ENCODE results near the gene ATXN7L2. TPM values are rescaled to one million over a fixed set of nuclear protein-coding genes. Genes with fewer than 3 reads are reported as not detected.

ATXN7L2 gene
- total RNA-seq, 1 experiment from 2014 or later: 17.3 TPM

DNA sequence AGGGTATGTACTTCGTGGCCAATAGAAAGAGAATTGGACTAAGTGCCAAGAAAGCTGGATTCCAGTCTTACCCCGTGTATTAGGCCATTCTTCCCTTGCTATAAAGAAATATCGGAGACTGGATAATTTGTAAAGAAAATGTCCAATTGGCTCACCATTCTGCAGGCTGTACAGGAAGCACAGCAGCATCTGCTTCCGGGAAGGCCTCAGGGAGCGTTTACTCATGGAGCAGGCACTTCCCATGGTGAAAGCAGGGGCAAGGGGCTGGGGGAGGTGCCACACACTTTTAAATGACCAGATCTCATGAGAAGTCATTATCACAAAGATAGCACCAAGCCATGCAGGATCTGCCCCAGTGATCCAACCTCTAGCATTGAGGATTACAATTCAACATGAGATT is 33.6 kb downstream of the ATXN7L2 start:
- no peaks in the 10 kb centered on the region for H3K9me3 Mint-ChIP-seq
- Histone ChIP-seq H3K9me3 (ENCODE audit: control insufficient read depth, low read depth, low read length) (no peaks in the 10 kb centered on the region), H3K27me3 (ENCODE audit: insufficient read depth, low read length) (no peaks in the 10 kb centered on the region), H2BK12ac (ENCODE audit: insufficient read length, low read depth, low read length) (no peak overlapping the region), H3K4me2 (ENCODE audit: insufficient read depth, insufficient read length, low read length) (no peak overlapping the region), H2AK5ac (ENCODE audit: insufficient read length, low read length) (no peak overlapping the region), H2BK15ac (ENCODE audit: low read depth, low read length) (no peak overlapping the region), H3K23ac (ENCODE audit: insufficient read length, low read depth, low read length) (no peak overlapping the region), H2AFZ (ENCODE audit: low read length) (no peak overlapping the region), H4K91ac (ENCODE audit: insufficient read length, low read depth, low read length) (no peak overlapping the region), H3K27ac (ENCODE audit: insufficient read length, low read depth, low read length) (no peak overlapping the region), H3K79me2 (ENCODE audit: insufficient read depth, low read length) (no peaks in the 10 kb centered on the region), H4K8ac (replicated peaks; ENCODE audit: insufficient read length, low read depth, low read length) (no peak overlapping the region), H3K9ac (ENCODE audit: extremely low read depth, insufficient read length, low read length) (no peak overlapping the region), H2BK20ac (ENCODE audit: low read depth, low read length, poor library complexity, severe bottlenecking) (no peak overlapping the region), H3K18ac (ENCODE audit: insufficient read length, low read depth, low read length) (no peak overlapping the region), H3K56ac (ENCODE audit: insufficient read length, low read depth, low read length) (no peak overlapping the region), H3K79me1 (ENCODE audit: insufficient read depth, low read depth, low read length, poor library complexity, severe bottlenecking) (no peaks in the 10 kb centered on the region), H4K20me1 (ENCODE audit: control insufficient read depth, insufficient read depth, insufficient read length) (no peaks in the 10 kb centered on the region), H3K23me2 (ENCODE audit: insufficient read length, low read depth, low read length, poor library complexity, severe bottlenecking) (no peaks in the 10 kb centered on the region), H2BK5ac (ENCODE audit: insufficient read length, low read length) (no peak overlapping the region), H4K5ac (ENCODE audit: insufficient read length, low read depth, low read length) (no peak overlapping the region), H3K4ac (ENCODE audit: low read depth, low read length) (no peak overlapping the region), H2BK120ac (ENCODE audit: low read depth, low read length, poor library complexity, severe bottlenecking) (no peak overlapping the region), H3K4me1 (ENCODE audit: insufficient read depth, low read length) (no peaks in the 10 kb centered on the region), H3T11ph (ENCODE audit: low read length) (no peak overlapping the region), H3K14ac (ENCODE audit: insufficient read depth, low read length) (no peak overlapping the region)
- DNase-seq: no peak
- TF ChIP-seq, protein P1, sequence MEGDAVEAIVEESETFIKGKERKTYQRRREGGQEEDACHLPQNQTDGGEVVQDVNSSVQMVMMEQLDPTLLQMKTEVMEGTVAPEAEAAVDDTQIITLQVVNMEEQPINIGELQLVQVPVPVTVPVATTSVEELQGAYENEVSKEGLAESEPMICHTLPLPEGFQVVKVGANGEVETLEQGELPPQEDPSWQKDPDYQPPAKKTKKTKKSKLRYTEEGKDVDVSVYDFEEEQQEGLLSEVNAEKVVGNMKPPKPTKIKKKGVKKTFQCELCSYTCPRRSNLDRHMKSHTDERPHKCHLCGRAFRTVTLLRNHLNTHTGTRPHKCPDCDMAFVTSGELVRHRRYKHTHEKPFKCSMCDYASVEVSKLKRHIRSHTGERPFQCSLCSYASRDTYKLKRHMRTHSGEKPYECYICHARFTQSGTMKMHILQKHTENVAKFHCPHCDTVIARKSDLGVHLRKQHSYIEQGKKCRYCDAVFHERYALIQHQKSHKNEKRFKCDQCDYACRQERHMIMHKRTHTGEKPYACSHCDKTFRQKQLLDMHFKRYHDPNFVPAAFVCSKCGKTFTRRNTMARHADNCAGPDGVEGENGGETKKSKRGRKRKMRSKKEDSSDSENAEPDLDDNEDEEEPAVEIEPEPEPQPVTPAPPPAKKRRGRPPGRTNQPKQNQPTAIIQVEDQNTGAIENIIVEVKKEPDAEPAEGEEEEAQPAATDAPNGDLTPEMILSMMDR (conservative IDR thresholded peaks at IDR 0.05): no peak
- H3K36me3 Mint-ChIP-seq (ENCODE audit: insufficient read depth in 1 of 3, low read depth in 3 of 3): no peaks in the 10 kb centered on the region
- H3K4me3 Mint-ChIP-seq: no peak overlapping the region
- peaks cover 29% of the 10 kb centered on the region for H3K27me3 Mint-ChIP-seq (ENCODE audit: low read depth)
- peaks cover 0 to 3% of the 10 kb centered on the region in 2 experiments; a peak in 1 of 4 replicates for H3K4me1 Mint-ChIP-seq
- no peak overlapping the region for H3K27ac Mint-ChIP-seq
- no CpG with 5 or more reads among the region's 5 CpGs for WGBS (ENCODE audit: extremely low coverage, insufficient read length, low lambda C conversion rate)

Measured in H9 (cell line).